Measurements from ENCODE around the gene MED19.

- TF ChIP-seq YY1 (IDR thresholded peaks at IDR 0.05; ENCODE audit: insufficient read depth, insufficient read length): no peak
- TF ChIP-seq ZNF274 (IDR thresholded peaks at IDR 0.05; ENCODE audit: low read depth, low read length): no peak
- TF ChIP-seq SUZ12 (IDR thresholded peaks at IDR 0.05; ENCODE audit: extremely low read depth, insufficient read depth, insufficient read length): no peak
Observed at GRCh38 chr11:57663975-57664374, 48.0 kb downstream of the MED19 start.

All from NT2/D1 (cell line).